Right lobe of liver (tissue), 6 donors: ENCODE measurements around the gene SEMA4C. TPM values are rescaled to one million over a fixed set of nuclear protein-coding genes. Genes with fewer than 3 reads are reported as not detected.

Experiments
- ATAC-seq, 4 donors: fragments of 200-7000 bp; cut with Tn5 transposase; one replicate each; pipeline ENCODE4 v1.9.1; 2020; ENCODE audit warnings: mild to moderate bottlenecking in 4 of 4, moderate library complexity in 4 of 4
- DNase-seq, 3 donors: peaks; one replicate each; pipeline ENCODE4 v3.0.0-alpha.2; 2020
- H3K27ac ChIP-seq, 3 donors: fragments of 200-600 bp; one replicate each; pipeline ENCODE4 v1.8.0; 2022
- H3K27me3 ChIP-seq, 2 donors: fragments of 200-600 bp; one replicate each; pipeline ENCODE4 v1.8.0; 2022
- H3K36me3 ChIP-seq, 4 donors: fragments of 200-600 bp; sonication (generic) in 1 of 4; one replicate each; pipeline versions ENCODE4 v1.5.1 to v1.8.0; 2017 to 2022; ENCODE audit warnings: control low read depth in 1 of 4
- H3K4me1 ChIP-seq, 4 donors: fragments of 200-600 bp; sonication (generic) in 1 of 4; one replicate each; pipeline versions ENCODE4 v1.5.1 to v1.8.0; 2017 to 2022; ENCODE audit warnings: control low read depth in 1 of 4
- H3K4me3 ChIP-seq, 3 donors: fragments of 200-600 bp; one replicate each; pipeline ENCODE4 v1.8.0; 2022
- H3K9me3 ChIP-seq, 4 donors: fragments of 200-600 bp; sonication (generic) in 1 of 4; one replicate each; pipeline versions ENCODE4 v1.5.1 to v1.8.0; 2017 to 2022; ENCODE audit warnings: control low read depth in 1 of 4
- CTCF ChIP-seq, 4 donors: fragments of 200-600 bp in 3 of 4; fragments of 450-650 bp in 1 of 4; IDR thresholded peaks; one replicate each; pipeline versions ENCODE4 v1.5.1 to v1.8.0; 2016 to 2022; ENCODE audit warnings: antibody characterized with exemption in 4 of 4, mild to moderate bottlenecking in 2 of 4
- POLR2A ChIP-seq: fragments of 450-650 bp; IDR thresholded peaks from one replicate; pipeline ENCODE4 v1.6.1; 2017; ENCODE audit warnings: antibody characterized with exemption, mild to moderate bottlenecking
- WGBS: methylation state at CpG from one replicate; pipeline ENCODE4 v1.1.6; 2018; ENCODE audit warnings: low coverage, low lambda C conversion rate; ENCODE audit not compliant: insufficient coverage; ENCODE audit errors: missing lambda C conversion rate; 5-methylcytosine and 5-hydroxymethylcytosine counted together
- intact Hi-C, 2 donors: fragments of 100-400 bp; cut with DNase I; formaldehyde crosslinking; loops; one replicate each; pipeline versions ENCODE4 v1.11.2 to v1.14.1; 2022
- long read RNA-seq: library from polyadenylated mRNA; unstranded; transcript quantifications from one replicate; pipeline ENCODE4 v2.0.0, GENCODE V29; 2019
- total RNA-seq, 6 experiments: library from RNA; depleted of rRNA in 2 of 6; stranded (reverse); fragments of >200 nt in 2 of 6; fragmentation: NEBNext Ultra II Directional in 3 of 6; extraction: Animal tissue kit (Norgen Biotek cat#: 25700) in 3 of 6; gene quantifications; one replicate each; pipeline versions ENCODE4 v1.1.0 to v1.2.4, GENCODE V29; 2016 to 2023
- donor health status: DM: no; HTN: yes; CAD: no.
- donor health status: DM: no; HTN: no; CAD: no.
- donor health status: DM: no; HTN: no; CAD: no.
- donor health status: DM: no; HTN: yes; CAD: no.
- donor health status: DM: no; HTN: yes; CAD: no.

SEMA4C gene, protein sequence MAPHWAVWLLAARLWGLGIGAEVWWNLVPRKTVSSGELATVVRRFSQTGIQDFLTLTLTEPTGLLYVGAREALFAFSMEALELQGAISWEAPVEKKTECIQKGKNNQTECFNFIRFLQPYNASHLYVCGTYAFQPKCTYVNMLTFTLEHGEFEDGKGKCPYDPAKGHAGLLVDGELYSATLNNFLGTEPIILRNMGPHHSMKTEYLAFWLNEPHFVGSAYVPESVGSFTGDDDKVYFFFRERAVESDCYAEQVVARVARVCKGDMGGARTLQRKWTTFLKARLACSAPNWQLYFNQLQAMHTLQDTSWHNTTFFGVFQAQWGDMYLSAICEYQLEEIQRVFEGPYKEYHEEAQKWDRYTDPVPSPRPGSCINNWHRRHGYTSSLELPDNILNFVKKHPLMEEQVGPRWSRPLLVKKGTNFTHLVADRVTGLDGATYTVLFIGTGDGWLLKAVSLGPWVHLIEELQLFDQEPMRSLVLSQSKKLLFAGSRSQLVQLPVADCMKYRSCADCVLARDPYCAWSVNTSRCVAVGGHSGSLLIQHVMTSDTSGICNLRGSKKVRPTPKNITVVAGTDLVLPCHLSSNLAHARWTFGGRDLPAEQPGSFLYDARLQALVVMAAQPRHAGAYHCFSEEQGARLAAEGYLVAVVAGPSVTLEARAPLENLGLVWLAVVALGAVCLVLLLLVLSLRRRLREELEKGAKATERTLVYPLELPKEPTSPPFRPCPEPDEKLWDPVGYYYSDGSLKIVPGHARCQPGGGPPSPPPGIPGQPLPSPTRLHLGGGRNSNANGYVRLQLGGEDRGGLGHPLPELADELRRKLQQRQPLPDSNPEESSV
- 10 to 100 TPM; 11.9 to 18.9 (median 12.6) TPM for total RNA-seq
- long read RNA-seq = 0 reads

GRCh38 chr2:96869822-96870625, at the start of gene SEMA4C:
SEMA4C (minus strand) TSS chr2:96870080; CDS start chr2:96867886, 2,194 bp downstream.
- intact Hi-C loops = loop anchor here in 1 of 2 donors (10.0 kb wide), 1 partner anchor 55 kb away; the partner anchor contains the start of gene CNNM3
- DNase-seq = peak; percentile 69 to 71 (median 70)

GRCh38 chr2:96918754-96919550, 49.1 kb upstream of the SEMA4C start:
- intact Hi-C loops = no loop called here
- no peak for ATAC-seq
- no peaks in the 10 kb centered on the region for H3K9me3 ChIP-seq
- H3K27me3 ChIP-seq = no peaks in the 10 kb centered on the region
- WGBS = 79% methylated on average over 19 of the region's 19 CpGs
- H3K27ac ChIP-seq = no peak overlapping the region
- TF ChIP-seq POLR2A (no peak), CTCF (IDR thresholded peaks at IDR 0.05) (no peak)
- no peaks in the 10 kb centered on the region for H3K36me3 ChIP-seq
- no peaks in the 10 kb centered on the region for H3K4me1 ChIP-seq
- H3K4me3 ChIP-seq = no peak overlapping the region
- no peak for DNase-seq

More at GRCh38 chr2:96869822-96870625, at the start of gene SEMA4C:
- Histone ChIP-seq H3K27me3 (no peaks in the 10 kb centered on the region), H3K4me3 (peak within 1 kb of the TSS; percentile 80 to 98 (median 97)), H3K36me3 (peaks cover 0 to 12% (median 5%) of the 10 kb centered on the region in 4 donors), H3K27ac (peak within 1 kb of the TSS; percentile 92 to 96 (median 94)), H3K4me1 (peaks cover 0 to 33% (median 9%) of the 10 kb centered on the region in 4 donors), H3K9me3 (no peaks in the 10 kb centered on the region)
- WGBS = 16% methylated on average over 17 of the region's 93 CpGs
- TF ChIP-seq CTCF (IDR thresholded peaks at IDR 0.05) (no peak), POLR2A (peak; percentile 75)
- ATAC-seq = peak; percentile 26 to 55 (median 41)

- intact Hi-C loops = no loop called here
- H3K4me3 ChIP-seq = no peak overlapping the region
- no peaks in the 10 kb centered on the region for H3K36me3 ChIP-seq
- no peaks in the 10 kb centered on the region for H3K4me1 ChIP-seq
- TF ChIP-seq CTCF (IDR thresholded peaks at IDR 0.05) = no peak
- TF ChIP-seq POLR2A = no peak
- H3K27me3 ChIP-seq = no peaks in the 10 kb centered on the region
- ATAC-seq (no peak), DNase-seq (no peak)
- H3K9me3 ChIP-seq = no peaks in the 10 kb centered on the region
- H3K27ac ChIP-seq = no peak overlapping the region
Measured at GRCh38 chr2:96918092-96918753, 48.3 kb upstream of the SEMA4C start.
